ENCODE results near the gene ZNF132. TPM values are rescaled to one million over a fixed set of nuclear protein-coding genes. Genes with fewer than 3 reads are reported as not detected.

Gene ZNF132
- total and polyA plus RNA-seq, 9 of the 15 experiments (the other 6 are each of a cell fraction or from before 2014, with no cell fraction given) = 0.03 to 0.42 (median 0.10) TPM; not detected in 5

DNA sequence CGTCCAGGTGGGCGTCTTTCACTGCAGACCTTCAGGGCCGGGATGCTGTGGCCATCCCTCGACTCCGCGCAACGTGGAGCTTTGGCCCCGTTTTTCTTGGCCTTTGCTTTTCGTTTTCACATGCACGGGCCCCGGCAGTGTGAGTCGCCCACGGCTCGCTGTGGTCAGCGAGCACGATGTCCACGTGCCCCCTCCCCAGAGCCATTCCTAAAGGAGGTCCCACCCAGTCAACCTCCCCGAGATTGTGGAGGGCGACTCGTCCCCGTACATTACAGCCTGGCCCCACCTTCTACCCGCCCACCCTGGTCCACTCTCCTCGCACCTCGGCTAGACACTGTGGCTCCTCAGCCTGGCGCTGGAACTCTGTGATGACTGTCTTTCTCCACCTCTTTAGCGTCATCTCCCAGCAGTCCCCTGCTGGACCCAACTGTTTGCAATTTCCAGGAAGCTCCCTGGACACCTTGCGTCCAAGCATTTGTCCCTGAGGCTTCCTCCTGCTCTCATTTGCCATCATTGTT lies 36.6 kb upstream of the ZNF132 start (continued):
- TF ChIP-seq, protein P1, sequence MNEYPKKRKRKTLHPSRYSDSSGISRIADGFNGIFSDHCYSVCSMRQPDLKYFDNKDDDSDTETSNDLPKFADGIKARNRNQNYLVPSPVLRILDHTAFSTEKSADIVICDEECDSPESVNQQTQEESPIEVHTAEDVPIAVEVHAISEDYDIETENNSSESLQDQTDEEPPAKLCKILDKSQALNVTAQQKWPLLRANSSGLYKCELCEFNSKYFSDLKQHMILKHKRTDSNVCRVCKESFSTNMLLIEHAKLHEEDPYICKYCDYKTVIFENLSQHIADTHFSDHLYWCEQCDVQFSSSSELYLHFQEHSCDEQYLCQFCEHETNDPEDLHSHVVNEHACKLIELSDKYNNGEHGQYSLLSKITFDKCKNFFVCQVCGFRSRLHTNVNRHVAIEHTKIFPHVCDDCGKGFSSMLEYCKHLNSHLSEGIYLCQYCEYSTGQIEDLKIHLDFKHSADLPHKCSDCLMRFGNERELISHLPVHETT (CRISPR knock-in tag; conservative IDR thresholded peaks at IDR 0.05 in 1 of 2, IDR thresholded peaks at IDR 0.05 in 1 of 2) = no peak
- peak; percentile 69 for TF ChIP-seq RBFOX2 (IDR thresholded peaks at IDR 0.05; ENCODE audit: low read depth, low read length)
- TF ChIP-seq, protein P2, sequence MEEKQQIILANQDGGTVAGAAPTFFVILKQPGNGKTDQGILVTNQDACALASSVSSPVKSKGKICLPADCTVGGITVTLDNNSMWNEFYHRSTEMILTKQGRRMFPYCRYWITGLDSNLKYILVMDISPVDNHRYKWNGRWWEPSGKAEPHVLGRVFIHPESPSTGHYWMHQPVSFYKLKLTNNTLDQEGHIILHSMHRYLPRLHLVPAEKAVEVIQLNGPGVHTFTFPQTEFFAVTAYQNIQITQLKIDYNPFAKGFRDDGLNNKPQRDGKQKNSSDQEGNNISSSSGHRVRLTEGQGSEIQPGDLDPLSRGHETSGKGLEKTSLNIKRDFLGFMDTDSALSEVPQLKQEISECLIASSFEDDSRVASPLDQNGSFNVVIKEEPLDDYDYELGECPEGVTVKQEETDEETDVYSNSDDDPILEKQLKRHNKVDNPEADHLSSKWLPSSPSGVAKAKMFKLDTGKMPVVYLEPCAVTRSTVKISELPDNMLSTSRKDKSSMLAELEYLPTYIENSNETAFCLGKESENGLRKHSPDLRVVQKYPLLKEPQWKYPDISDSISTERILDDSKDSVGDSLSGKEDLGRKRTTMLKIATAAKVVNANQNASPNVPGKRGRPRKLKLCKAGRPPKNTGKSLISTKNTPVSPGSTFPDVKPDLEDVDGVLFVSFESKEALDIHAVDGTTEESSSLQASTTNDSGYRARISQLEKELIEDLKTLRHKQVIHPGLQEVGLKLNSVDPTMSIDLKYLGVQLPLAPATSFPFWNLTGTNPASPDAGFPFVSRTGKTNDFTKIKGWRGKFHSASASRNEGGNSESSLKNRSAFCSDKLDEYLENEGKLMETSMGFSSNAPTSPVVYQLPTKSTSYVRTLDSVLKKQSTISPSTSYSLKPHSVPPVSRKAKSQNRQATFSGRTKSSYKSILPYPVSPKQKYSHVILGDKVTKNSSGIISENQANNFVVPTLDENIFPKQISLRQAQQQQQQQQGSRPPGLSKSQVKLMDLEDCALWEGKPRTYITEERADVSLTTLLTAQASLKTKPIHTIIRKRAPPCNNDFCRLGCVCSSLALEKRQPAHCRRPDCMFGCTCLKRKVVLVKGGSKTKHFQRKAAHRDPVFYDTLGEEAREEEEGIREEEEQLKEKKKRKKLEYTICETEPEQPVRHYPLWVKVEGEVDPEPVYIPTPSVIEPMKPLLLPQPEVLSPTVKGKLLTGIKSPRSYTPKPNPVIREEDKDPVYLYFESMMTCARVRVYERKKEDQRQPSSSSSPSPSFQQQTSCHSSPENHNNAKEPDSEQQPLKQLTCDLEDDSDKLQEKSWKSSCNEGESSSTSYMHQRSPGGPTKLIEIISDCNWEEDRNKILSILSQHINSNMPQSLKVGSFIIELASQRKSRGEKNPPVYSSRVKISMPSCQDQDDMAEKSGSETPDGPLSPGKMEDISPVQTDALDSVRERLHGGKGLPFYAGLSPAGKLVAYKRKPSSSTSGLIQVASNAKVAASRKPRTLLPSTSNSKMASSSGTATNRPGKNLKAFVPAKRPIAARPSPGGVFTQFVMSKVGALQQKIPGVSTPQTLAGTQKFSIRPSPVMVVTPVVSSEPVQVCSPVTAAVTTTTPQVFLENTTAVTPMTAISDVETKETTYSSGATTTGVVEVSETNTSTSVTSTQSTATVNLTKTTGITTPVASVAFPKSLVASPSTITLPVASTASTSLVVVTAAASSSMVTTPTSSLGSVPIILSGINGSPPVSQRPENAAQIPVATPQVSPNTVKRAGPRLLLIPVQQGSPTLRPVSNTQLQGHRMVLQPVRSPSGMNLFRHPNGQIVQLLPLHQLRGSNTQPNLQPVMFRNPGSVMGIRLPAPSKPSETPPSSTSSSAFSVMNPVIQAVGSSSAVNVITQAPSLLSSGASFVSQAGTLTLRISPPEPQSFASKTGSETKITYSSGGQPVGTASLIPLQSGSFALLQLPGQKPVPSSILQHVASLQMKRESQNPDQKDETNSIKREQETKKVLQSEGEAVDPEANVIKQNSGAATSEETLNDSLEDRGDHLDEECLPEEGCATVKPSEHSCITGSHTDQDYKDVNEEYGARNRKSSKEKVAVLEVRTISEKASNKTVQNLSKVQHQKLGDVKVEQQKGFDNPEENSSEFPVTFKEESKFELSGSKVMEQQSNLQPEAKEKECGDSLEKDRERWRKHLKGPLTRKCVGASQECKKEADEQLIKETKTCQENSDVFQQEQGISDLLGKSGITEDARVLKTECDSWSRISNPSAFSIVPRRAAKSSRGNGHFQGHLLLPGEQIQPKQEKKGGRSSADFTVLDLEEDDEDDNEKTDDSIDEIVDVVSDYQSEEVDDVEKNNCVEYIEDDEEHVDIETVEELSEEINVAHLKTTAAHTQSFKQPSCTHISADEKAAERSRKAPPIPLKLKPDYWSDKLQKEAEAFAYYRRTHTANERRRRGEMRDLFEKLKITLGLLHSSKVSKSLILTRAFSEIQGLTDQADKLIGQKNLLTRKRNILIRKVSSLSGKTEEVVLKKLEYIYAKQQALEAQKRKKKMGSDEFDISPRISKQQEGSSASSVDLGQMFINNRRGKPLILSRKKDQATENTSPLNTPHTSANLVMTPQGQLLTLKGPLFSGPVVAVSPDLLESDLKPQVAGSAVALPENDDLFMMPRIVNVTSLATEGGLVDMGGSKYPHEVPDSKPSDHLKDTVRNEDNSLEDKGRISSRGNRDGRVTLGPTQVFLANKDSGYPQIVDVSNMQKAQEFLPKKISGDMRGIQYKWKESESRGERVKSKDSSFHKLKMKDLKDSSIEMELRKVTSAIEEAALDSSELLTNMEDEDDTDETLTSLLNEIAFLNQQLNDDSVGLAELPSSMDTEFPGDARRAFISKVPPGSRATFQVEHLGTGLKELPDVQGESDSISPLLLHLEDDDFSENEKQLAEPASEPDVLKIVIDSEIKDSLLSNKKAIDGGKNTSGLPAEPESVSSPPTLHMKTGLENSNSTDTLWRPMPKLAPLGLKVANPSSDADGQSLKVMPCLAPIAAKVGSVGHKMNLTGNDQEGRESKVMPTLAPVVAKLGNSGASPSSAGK (IDR thresholded peaks at IDR 0.05) = peak; percentile 83
- TF ChIP-seq RCOR1 (IDR thresholded peaks at IDR 0.05; ENCODE audit: borderline replicate concordance in 1 of 2, low read depth in 2 of 2, low read length in 2 of 2) = 0 out of 4 replicates have a peak, but pooled peaks of 1 of the 2 experiments have one; percentile 8
- TF ChIP-seq ZNF431 (CRISPR knock-in tag; IDR thresholded peaks at IDR 0.05) = 0 out of 2 replicates have a peak, but pooled peaks have one; percentile 13
- TF ChIP-seq ZFX (CRISPR knock-in tag; IDR thresholded peaks at IDR 0.05) = peak; percentile 56

All from K562 (cell line).